HepG2 (cell line): ENCODE results near the gene ACAT2. TPM values are rescaled to one million over a fixed set of nuclear protein-coding genes. Genes with fewer than 3 reads are reported as not detected.

Experiments used
- AHR ChIP-seq: IDR thresholded peaks from 2 replicates; pipeline ENCODE4 v1.6.1; 2018; ENCODE audit warnings: missing genetic modification reagents, missing compliant biosample characterization
- CC2D1A ChIP-seq: sonication (generic); formaldehyde crosslinking; IDR thresholded peaks from 2 replicates; pipeline ENCODE4 v1.8.1; 2023; ENCODE audit warnings: mild to moderate bottlenecking, missing genetic modification reagents
- GATAD2A ChIP-seq: IDR thresholded peaks from 2 replicates; pipeline ENCODE4 v1.6.1; 2016
- HIVEP1 ChIP-seq: sonication (generic); formaldehyde crosslinking; IDR thresholded peaks from 2 replicates; pipeline ENCODE4 v1.4.0; 2020; ENCODE audit warnings: mild to moderate bottlenecking, missing genetic modification reagents
- KDM4B ChIP-seq: sonication (generic); formaldehyde crosslinking; IDR thresholded peaks from 2 replicates; pipeline ENCODE4 v1.4.0; 2020; ENCODE audit warnings: missing genetic modification reagents
- MYC ChIP-seq: sonication (generic); formaldehyde crosslinking; IDR thresholded peaks from 2 replicates; pipeline ENCODE4 v1.9.0; 2021; ENCODE audit warnings: missing genetic modification reagents, borderline replicate concordance
- NONO ChIP-seq, 2 experiments: fragments of 450-650 bp in 1 of 2; sonication (generic) in 1 of 2; formaldehyde crosslinking in 1 of 2; IDR thresholded peaks in 1 of 2; conservative IDR thresholded peaks in 1 of 2; 2 replicates each; pipeline versions ENCODE4 v1.6.1 to v1.8.0; 2017 to 2022; ENCODE audit warnings: mild to moderate bottlenecking in 1 of 2, missing genetic modification reagents in 1 of 2, moderate library complexity in 1 of 2
- RBM22 ChIP-seq: fragments of 200-400 bp; formaldehyde crosslinking; optimal IDR thresholded peaks from 2 replicates; pipeline ENCODE3; 2017; ENCODE audit warnings: mild to moderate bottlenecking, low read length, moderate library complexity
- RBM39 ChIP-seq: fragments of 200-400 bp; formaldehyde crosslinking; IDR thresholded peaks from one replicate; pipeline ENCODE4 v1.6.1; 2018; ENCODE audit warnings: antibody characterized with exemption, mild to moderate bottlenecking, low read depth, low read length; ENCODE audit not compliant: poor library complexity, severe bottlenecking
- RCOR2 ChIP-seq: IDR thresholded peaks from 2 replicates; pipeline ENCODE4 v1.6.1; 2016; ENCODE audit warnings: missing biosample characterization, missing genetic modification reagents
- RXRA ChIP-seq: sonication (generic); formaldehyde crosslinking; IDR thresholded peaks from 2 replicates; pipeline ENCODE4 v1.5.1; 2020; ENCODE audit warnings: missing genetic modification reagents
- TAF15 ChIP-seq: fragments of 200-400 bp; formaldehyde crosslinking; IDR thresholded peaks from one replicate; pipeline ENCODE4 v1.6.1; 2018; ENCODE audit warnings: mild to moderate bottlenecking, low read depth, low read length; ENCODE audit not compliant: poor library complexity, severe bottlenecking
- TSC22D2 ChIP-seq: sonication (generic); formaldehyde crosslinking; IDR thresholded peaks from 2 replicates; pipeline ENCODE4 v1.5.1; 2020; ENCODE audit warnings: missing genetic modification reagents, mild to moderate bottlenecking, borderline replicate concordance
- XBP1 ChIP-seq: sonication (generic); formaldehyde crosslinking; IDR thresholded peaks from 2 replicates; pipeline ENCODE4 v1.5.0; 2020; ENCODE audit warnings: missing genetic modification reagents
- ZC3H13 ChIP-seq: sonication (generic); formaldehyde crosslinking; IDR thresholded peaks from 2 replicates; pipeline ENCODE4 v1.8.1; 2023; ENCODE audit warnings: mild to moderate bottlenecking, missing genetic modification reagents, moderate library complexity
- ZNF160 ChIP-seq: sonication (generic); formaldehyde crosslinking; IDR thresholded peaks from 2 replicates; pipeline ENCODE4 v1.8.0; 2022; ENCODE audit warnings: mild to moderate bottlenecking, inconsistent platforms, missing genetic modification reagents
- ZNF263 ChIP-seq: sonication (generic); formaldehyde crosslinking; IDR thresholded peaks from 2 replicates; pipeline ENCODE4 v1.4.0; 2020; ENCODE audit warnings: missing genetic modification reagents
- ZNF367 ChIP-seq: sonication (generic); formaldehyde crosslinking; IDR thresholded peaks from 2 replicates; pipeline ENCODE4 v1.4.0; 2020; ENCODE audit warnings: missing genetic modification reagents, borderline replicate concordance
- ZNF510 ChIP-seq: sonication (generic); formaldehyde crosslinking; IDR thresholded peaks from 2 replicates; pipeline ENCODE4 v1.4.0; 2020; ENCODE audit warnings: low read depth, mild to moderate bottlenecking, missing genetic modification reagents
- ZNF713 ChIP-seq: sonication (generic); formaldehyde crosslinking; IDR thresholded peaks from 2 replicates; pipeline ENCODE4 v1.4.0; 2020; ENCODE audit warnings: mild to moderate bottlenecking, missing genetic modification reagents
- polyA plus RNA-seq, 8 experiments: library from polyadenylated mRNA; depleted of rRNA in 3 of 8; stranded (reverse) in 7 of 8; unstranded in 1 of 8; fragments of >200 nt; fragmentation: Illumina TruSeq in 4 of 8; extraction: Trizol in 4 of 8; gene quantifications; 2 replicates each; pipeline versions ENCODE4 v1.2.1 to v1.2.3, GENCODE V29; 2011 to 2016; ENCODE audit warnings: low read depth in 4 of 8, missing spikeins in 1 of 8, mixed read lengths in 1 of 8; ENCODE audit not compliant: insufficient read depth in 1 of 8
- total RNA-seq, 5 experiments: library from RNA; depleted of rRNA; stranded (reverse); fragments of >200 nt; fragmentation: Illumina TruSeq; extraction: Trizol; gene quantifications; 2 replicates each; pipeline ENCODE4 v1.2.3, GENCODE V29; 2016; ENCODE audit warnings: low read depth in 1 of 5
- TF ChIP-seq, protein P1 (sequence below): sonication (generic); formaldehyde crosslinking; IDR thresholded peaks from 2 replicates; pipeline ENCODE4 v1.5.1; 2020; ENCODE audit warnings: missing genetic modification reagents, mild to moderate bottlenecking, borderline replicate concordance
- TF ChIP-seq, protein P2 (sequence below): sonication (generic); formaldehyde crosslinking; IDR thresholded peaks from 2 replicates; pipeline ENCODE4 v1.8.1; 2023; ENCODE audit warnings: mild to moderate bottlenecking, inconsistent platforms, moderate library complexity, missing genetic modification reagents, borderline replicate concordance
- TF ChIP-seq, protein P3 (sequence below): sonication (generic); formaldehyde crosslinking; IDR thresholded peaks from 2 replicates; pipeline ENCODE4 v1.8.1; 2023; ENCODE audit warnings: mild to moderate bottlenecking, missing genetic modification reagents, borderline replicate concordance

ACAT2 gene
- total and polyA plus RNA-seq, 2 of the 13 experiments (the other 11 are each of a cell fraction or from before 2014, with no cell fraction given), result 121 to 534 TPM

DNA sequence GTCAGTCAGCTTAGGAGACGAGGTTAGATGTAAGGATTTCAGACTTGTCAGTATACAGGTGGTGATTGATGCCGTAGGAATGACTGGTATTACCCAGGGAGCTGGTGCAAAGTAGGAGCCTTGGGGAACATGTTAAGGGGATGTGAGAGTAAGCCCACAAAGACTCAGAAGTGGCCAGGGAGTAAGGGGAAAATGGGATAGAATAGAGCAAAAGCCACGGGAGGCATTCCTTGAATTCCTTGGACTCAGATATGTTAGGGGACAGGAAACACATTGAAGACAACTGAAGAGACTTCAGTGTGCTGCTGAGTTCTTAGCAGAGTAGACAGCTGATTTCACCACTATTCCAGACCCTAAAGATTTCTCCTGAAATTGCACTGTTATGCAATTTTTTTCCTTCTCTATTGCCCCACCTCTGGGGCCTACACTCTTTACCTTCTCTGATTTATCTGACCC lies 1.2 kb upstream of the ACAT2 start (continued):
- TF ChIP-seq KDM4B (CRISPR knock-in tag) (no peak), RBM39 (no peak), NONO (IDR thresholded peaks at IDR 0.05) (no peak), NONO (CRISPR knock-in tag; conservative IDR thresholded peaks at IDR 0.05) (0 out of 2 replicates have a peak, but pooled peaks have one; percentile 37), GATAD2A (CRISPR knock-in tag) (0 out of 2 replicates have a peak, but pooled peaks have one; percentile 7), ZNF367 (CRISPR knock-in tag) (no peak), TSC22D2 (CRISPR knock-in tag) (no peak), RBM22 (peak; percentile 56), CC2D1A (CRISPR knock-in tag) (peak; percentile 22; the same call in 1 of the 2 replicates), RXRA (CRISPR knock-in tag) (no peak), MYC (CRISPR knock-in tag) (no peak), AHR (CRISPR knock-in tag) (no peak), ZNF160 (CRISPR knock-in tag) (no peak), TAF15 (no peak), HIVEP1 (CRISPR knock-in tag) (no peak), RCOR2 (no peak), ZNF713 (CRISPR knock-in tag) (no peak), ZNF263 (CRISPR knock-in tag) (no peak), ZNF510 (CRISPR knock-in tag) (no peak), ZC3H13 (0 out of 2 replicates have a peak, but pooled peaks have one; percentile 83), XBP1 (CRISPR knock-in tag) (no peak)
- TF ChIP-seq, protein P1, sequence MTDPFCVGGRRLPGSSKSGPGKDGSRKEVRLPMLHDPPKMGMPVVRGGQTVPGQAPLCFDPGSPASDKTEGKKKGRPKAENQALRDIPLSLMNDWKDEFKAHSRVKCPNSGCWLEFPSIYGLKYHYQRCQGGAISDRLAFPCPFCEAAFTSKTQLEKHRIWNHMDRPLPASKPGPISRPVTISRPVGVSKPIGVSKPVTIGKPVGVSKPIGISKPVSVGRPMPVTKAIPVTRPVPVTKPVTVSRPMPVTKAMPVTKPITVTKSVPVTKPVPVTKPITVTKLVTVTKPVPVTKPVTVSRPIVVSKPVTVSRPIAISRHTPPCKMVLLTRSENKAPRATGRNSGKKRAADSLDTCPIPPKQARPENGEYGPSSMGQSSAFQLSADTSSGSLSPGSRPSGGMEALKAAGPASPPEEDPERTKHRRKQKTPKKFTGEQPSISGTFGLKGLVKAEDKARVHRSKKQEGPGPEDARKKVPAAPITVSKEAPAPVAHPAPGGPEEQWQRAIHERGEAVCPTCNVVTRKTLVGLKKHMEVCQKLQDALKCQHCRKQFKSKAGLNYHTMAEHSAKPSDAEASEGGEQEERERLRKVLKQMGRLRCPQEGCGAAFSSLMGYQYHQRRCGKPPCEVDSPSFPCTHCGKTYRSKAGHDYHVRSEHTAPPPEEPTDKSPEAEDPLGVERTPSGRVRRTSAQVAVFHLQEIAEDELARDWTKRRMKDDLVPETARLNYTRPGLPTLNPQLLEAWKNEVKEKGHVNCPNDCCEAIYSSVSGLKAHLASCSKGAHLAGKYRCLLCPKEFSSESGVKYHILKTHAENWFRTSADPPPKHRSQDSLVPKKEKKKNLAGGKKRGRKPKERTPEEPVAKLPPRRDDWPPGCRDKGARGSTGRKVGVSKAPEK (CRISPR knock-in tag), result no peak
- TF ChIP-seq, protein P2, sequence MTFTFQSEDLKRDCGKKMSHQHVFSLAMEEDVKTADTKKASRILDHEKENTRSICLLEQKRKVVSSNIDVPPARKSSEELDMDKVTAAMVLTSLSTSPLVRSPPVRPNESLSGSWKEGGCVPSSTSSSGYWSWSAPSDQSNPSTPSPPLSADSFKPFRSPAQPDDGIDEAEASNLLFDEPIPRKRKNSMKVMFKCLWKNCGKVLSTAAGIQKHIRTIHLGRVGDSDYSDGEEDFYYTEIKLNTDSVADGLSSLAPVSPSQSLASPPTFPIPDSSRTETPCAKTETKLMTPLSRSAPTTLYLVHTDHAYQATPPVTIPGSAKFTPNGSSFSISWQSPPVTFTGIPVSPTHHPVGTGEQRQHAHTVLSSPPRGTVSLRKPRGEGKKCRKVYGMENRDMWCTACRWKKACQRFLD, result no peak
- TF ChIP-seq, protein P3, sequence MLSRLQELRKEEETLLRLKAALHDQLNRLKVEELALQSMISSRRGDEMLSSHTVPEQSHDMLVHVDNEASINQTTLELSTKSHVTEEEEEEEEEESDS, result no peak
